Fibroblast of skin of back (primary cell): Measurements from ENCODE around the gene KCNJ10.

Source experiments
- DNase-seq: peaks from one replicate; pipeline ENCODE4 v3.0.0-alpha.2; 2013

Gene KCNJ10

GRCh38 chr1:159986531-159986930, 83.4 kb downstream of the KCNJ10 start:
- DNase-seq: no peak

- no peak for DNase-seq
These were observed 83.9 kb downstream of the KCNJ10 start for GRCh38 chr1:159986093-159986492.

GRCh38 chr1:159985473-159985872, 84.5 kb downstream of the KCNJ10 start:
- no peak for DNase-seq

DNA sequence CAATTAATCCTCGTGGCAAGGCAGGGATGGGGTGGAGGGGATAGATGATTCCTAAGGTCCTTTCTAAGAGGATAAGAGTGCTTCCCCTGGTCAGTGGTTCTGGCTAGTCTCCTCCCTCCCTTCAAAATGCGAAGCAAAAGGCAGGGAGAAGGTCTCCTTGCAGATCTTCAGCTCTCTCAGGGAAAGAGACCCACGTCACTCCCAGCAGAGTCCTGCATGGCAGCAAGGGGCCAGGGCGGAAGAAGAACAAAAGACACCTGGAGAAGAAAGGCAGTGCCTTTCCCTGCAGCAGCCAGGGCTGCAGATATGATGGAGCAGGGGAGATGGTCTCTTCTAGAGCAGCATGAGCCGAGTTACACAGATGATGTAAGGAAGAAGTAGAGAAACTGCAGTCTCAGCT, 86.3 kb downstream of the KCNJ10 start:
- no peak for DNase-seq

GRCh38 chr1:159982280-159982679, 87.7 kb downstream of the KCNJ10 start:
- DNase-seq: no peak

GRCh38 chr1:159981351-159982055, 88.5 kb downstream of the KCNJ10 start:
- DNase-seq: no peak

DNA sequence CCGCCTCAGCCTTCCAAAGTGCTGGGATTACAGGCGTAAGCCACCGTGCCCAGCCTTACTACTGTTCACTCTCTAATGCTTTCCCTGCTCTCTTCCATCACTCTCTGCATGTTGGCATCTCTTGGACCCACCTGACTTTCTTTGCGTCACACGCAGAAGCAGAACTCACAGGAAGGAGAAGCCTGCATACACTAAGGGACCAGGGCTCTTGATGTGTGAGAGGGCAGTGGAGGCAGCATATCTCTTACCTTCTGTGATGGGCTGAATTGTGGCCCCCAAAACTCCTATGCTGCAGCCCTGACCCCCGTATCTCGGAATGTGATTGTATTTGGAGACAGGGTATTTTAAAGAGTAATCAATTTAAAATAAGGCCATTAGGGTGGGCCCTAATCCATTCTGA, 89.2 kb downstream of the KCNJ10 start:
- no peak for DNase-seq

- no peak for DNase-seq
These were observed 89.9 kb downstream of the KCNJ10 start for GRCh38 chr1:159980076-159980475.

GRCh38 chr1:159979257-159979656, 90.7 kb downstream of the KCNJ10 start:
- no peak for DNase-seq

DNA sequence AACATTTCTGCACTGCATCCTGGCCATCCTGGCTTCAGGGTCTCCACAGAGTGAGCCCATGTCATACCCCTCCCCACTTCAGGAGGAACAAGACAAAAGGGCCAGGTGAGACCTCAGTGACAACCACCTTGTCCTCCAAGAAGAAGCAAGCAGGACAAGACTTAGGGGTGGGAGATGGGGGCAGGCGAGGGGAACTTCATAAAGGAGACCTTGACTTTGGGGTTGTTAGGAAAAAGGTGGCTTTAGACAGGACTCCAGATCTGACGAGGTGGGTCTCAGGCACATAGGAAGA, 91.9 kb downstream of the KCNJ10 start:
- DNase-seq: no peak

DNA sequence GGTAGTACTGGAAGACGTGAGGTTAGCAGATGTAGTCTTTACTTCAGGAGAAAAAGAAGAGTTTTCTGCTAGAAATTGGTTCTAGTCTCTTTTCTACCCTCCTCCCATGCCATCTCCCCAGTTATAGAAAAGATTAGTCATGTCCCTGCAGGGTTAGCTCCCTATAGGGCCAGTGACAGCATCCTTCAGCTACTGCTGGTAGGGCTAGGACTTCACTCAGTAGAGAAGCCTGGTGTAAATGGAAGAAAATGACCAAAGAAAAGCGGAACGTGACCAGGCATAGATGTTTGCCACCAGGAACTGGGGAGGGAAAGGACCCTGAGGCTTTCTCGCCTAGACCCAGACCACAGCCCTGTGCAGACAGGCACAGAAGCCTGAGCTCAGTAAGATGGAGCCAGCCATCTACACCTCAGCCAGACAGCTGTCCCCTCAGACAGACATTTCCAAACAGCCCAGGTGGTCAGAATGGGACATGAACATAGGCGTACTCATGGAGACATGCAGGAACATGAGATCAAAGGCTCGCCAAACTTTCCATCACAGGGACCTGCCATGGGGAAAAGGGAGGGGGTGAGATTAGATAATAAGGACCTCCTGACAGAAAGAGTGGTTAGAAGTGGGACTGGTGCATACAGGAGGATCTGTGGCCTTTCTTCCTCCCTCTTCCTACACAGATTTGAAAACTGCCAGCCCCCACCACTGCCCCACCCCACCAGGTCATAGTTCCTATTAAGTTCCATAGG, 92.4 kb downstream of the KCNJ10 start:
- DNase-seq: no peak

DNA sequence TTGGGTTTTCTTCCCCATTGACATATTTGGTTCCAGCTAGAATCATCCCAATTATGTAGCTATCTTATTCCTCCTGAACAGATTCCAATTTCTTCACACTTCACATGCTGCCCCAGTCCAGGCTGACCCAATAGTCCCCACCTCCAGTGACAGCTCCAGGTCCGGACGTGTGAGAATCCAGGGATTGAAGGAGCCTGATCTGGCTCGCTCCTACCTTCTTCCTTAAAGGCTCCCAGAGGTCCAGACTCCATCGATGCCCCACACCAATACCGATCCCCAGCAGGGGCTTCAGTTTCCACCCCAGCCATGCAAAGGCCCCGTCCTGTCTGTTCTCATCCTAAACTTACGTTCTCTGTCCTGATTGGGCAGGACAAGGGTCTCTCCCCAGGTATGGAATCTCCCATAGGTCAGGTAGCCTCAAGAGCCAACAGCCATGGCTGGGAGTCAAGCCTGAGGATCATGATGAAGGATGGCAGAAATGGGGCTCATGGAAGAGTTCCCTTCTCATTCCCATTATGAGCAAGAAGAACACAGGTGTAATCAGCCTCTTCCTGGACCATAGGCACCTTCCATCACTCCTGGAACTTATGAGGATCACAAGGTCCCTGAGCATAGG, 95.5 kb downstream of the KCNJ10 start:
- no peak for DNase-seq

DNA sequence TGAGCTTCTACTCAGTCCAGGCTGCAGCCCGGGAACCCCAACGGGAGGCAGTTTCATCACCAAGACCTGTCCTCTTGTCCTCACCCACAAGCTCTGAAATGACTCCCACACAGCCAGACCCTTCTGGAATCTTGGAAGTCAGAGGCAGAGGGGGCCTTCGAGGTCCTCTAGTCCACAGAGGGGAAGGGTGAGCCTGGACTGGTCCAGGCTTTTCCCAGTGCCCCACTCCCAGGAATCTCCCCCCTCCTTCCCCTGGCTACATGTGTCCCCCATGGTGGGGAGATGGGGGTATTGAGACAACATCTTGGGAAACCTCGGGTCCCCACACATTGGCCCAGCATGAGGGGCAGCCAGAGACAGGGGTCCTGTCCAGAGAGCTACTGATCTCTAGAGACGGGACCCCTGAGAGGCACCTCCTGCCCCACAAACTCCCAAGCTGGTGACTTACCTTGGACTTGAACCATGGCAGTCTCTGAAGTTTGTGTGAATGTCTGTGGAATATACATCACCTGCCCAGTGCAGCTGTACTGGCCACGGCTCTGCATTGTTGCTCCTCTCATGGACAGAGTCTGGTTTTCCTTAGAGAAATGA, 96.5 kb downstream of the KCNJ10 start:
- no peak for DNase-seq

DNA sequence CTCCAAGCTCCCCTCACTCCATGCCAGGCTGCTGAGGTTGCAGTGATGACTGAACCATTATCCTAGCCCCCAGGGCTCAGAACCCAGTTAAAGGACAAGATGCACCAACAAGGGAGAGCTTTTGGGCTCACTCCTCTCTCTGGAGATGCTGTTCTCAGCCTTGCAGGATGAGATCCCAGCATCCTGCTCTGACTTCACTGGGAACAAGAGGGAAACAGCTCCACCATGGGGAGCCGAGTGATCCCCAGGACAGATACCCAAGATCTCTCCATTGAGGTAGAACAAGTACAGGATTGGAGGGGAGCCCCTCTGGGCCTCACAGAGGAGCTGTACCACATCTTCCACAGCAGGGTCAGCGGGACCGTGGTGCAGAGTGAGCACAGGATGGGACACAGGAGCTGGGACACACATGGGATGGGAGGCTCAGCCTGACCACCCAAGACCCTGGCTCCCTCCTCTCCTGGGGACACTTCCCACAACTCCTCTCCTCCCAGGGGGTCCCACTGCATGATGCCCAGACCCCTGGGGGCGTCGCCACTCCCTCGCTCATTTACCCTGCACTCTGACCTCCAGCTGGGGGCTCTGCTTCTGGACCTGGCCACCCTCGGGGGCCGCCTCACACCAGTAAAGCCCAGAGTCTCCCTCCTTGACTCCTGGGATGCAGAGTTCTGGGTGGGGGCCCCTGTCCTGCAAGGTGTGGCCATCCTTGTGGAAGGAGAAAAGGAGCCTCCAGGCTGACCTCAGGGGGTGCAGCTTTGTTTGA, 97.3 kb downstream of the KCNJ10 start:
- no peak for DNase-seq

DNA sequence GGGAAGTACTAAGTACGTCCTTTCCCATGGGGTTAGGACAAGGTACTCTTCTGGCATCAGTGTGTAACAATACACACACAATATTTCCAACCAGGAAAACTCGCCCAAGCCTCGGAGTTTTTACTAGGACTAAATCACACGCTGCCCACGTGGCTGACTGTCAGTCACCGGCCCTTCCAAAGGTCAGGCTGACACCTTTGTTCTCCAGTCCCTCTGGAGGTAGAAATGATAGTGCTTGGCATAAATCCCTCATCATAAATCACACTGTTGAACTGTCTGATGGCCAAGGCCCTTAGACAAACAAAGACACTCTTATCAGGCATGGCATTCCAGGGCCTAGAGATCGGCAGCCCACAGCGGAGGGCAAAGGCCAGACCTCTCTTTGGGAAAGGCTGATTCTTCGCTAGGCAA, 99.0 kb downstream of the KCNJ10 start:
- DNase-seq: no peak

DNA sequence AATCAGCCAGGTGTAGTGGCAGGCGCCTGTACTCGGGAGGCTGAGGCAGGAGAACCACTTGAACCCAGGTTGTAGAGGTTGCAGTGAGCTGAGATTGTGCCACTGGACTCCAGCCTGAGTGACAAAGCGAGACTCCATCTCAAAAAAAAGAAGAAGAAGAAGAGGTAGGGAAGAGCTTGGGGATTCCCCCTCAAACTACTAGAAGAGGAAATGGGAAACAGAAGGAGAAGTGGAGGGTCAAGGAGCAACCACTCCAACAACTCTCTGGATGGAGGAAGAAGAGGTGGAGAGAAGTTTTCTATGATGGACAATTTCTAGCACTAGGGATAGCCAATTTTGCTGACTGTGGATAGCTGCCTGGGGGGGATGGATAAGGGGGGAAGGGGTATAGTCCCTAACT, 101.1 kb downstream of the KCNJ10 start:
- no peak for DNase-seq

- no peak for DNase-seq
These were observed 104.7 kb downstream of the KCNJ10 start for GRCh38 chr1:159965263-159965662.

GRCh38 chr1:159964144-159964543, 105.8 kb downstream of the KCNJ10 start:
- no peak for DNase-seq

GRCh38 chr1:159962176-159962575, 107.8 kb downstream of the KCNJ10 start:
- no peak for DNase-seq

DNA sequence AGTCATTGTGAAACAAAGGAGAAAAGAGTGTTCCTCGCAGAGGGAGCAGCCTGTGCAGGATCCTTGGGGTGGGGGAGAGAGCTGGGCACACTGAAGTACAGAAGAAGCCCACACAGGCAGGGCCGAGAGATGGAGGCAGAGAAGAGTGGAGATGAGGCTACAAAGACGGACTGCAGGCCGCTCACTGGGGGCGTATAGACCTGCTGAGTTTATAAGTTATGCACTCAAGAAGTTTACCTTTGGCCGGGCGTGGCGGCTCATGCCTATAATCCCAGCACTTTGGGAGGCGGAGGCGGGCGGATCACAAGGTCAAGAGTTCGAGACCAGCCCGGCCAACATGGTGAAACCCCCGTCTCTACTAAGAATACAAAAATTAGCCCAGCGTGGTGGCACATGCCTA, 108.3 kb downstream of the KCNJ10 start:
- DNase-seq: no peak

DNA sequence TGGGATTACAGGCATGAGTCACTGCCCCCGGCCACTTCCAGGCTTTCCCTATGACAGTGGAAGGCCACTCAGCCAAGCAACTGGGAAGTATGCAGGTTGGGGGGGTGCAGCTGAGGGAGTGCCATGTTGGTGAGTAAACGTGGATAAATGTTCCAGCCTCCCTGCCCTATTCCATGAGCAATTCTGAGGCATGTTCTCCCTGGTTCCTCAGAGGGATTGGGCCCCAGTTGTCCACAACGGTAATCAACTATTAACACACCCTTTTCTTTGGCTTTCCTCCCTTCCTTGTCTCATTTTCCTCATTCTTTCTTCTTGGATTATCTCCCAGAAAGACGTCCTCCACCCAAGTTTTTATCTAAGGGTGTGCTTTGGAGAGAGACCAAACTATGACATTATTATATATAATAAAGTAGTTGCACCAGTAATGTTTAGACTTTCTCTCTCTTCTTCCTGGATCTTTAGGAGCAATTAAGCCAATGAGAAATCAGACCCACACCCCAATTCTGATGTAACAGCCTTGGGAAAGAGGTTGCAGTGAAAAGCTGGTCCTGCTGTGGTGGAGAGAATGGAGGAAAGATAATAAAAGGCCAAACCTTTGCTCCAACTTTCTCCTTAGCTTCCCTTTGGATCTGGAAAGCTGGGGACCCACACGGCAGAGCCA, 109.1 kb downstream of the KCNJ10 start:
- DNase-seq: peak; percentile 94

GRCh38 chr1:159959451-159959850, 110.5 kb downstream of the KCNJ10 start:
- DNase-seq: peak; percentile 68
